Hepatocyte (in vitro differentiated cells): ENCODE results near the gene COL24A1.

Source experiments
- CTCF ChIP-seq: fragments of 200-600 bp; sonication (generic); IDR thresholded peaks from 2 replicates; pipeline ENCODE4 v1.5.1; 2016; ENCODE audit warnings: antibody characterized with exemption, mild to moderate bottlenecking; ENCODE audit not compliant: poor library complexity
- EZH2 ChIP-seq: fragments of 200-600 bp; sonication (generic); IDR thresholded peaks from 2 replicates; pipeline ENCODE4 v1.6.1; 2016; ENCODE audit warnings: antibody characterized with exemption, mild to moderate bottlenecking, borderline replicate concordance
- EZH2phosphoT487 ChIP-seq: fragments of 200-600 bp; sonication (generic); IDR thresholded peaks from one replicate; pipeline ENCODE4 v1.6.1; 2018; ENCODE audit warnings: antibody characterized with exemption, mild to moderate bottlenecking, low read depth, moderate library complexity; ENCODE audit not compliant: unreplicated experiment, severe bottlenecking

GRCh38 chr1:85952460-85952859, 204.1 kb downstream of the COL24A1 start:
- no peak for TF ChIP-seq CTCF
- no peak for TF ChIP-seq EZH2
- no peak for TF ChIP-seq EZH2phosphoT487
